HepG2 (cell line): Measurements from ENCODE around the gene PPP1R27. TPM values are rescaled to one million over a fixed set of nuclear protein-coding genes. Genes with fewer than 3 reads are reported as not detected.

ENCODE experiments used
- DR1 ChIP-seq: sonication (generic); formaldehyde crosslinking; IDR thresholded peaks from 2 replicates; pipeline ENCODE4 v1.8.0; 2021; ENCODE audit warnings: mild to moderate bottlenecking, missing genetic modification reagents, inconsistent platforms
- KDM5A ChIP-seq: fragments of 200-600 bp; sonication (generic); IDR thresholded peaks from 2 replicates; pipeline ENCODE4 v1.7.0; 2018; ENCODE audit warnings: antibody characterized with exemption, mild to moderate bottlenecking, low read length, borderline replicate concordance
- POLR2AphosphoS5 ChIP-seq: IDR thresholded peaks from 2 replicates; pipeline ENCODE4 v1.6.1; 2012; ENCODE audit warnings: low read depth, low read length
- REL ChIP-seq: sonication (generic); formaldehyde crosslinking; conservative IDR thresholded peaks from 2 replicates; pipeline ENCODE4 v1.8.0; 2022; ENCODE audit warnings: mild to moderate bottlenecking, missing genetic modification reagents, moderate library complexity
- SAP130 ChIP-seq: IDR thresholded peaks from 2 replicates; pipeline ENCODE4 v1.6.1; 2016; ENCODE audit warnings: low read depth
- SOX5 ChIP-seq: IDR thresholded peaks from 2 replicates; pipeline ENCODE4 v1.6.1; 2016; ENCODE audit warnings: borderline replicate concordance
- ZNF121 ChIP-seq: sonication (generic); formaldehyde crosslinking; IDR thresholded peaks from 2 replicates; pipeline ENCODE4 v1.5.0; 2020; ENCODE audit warnings: mild to moderate bottlenecking, missing genetic modification reagents
- ZNF232 ChIP-seq: sonication (generic); formaldehyde crosslinking; IDR thresholded peaks from 2 replicates; pipeline ENCODE4 v1.4.0; 2020; ENCODE audit warnings: missing genetic modification reagents, borderline replicate concordance
- ZNF672 ChIP-seq: sonication (generic); formaldehyde crosslinking; IDR thresholded peaks from 2 replicates; pipeline ENCODE4 v1.8.1; 2022; ENCODE audit warnings: missing genetic modification reagents
- ZNF747 ChIP-seq: sonication (generic); formaldehyde crosslinking; IDR thresholded peaks from 2 replicates; pipeline ENCODE4 v1.8.1; 2023; ENCODE audit warnings: missing genetic modification reagents, mild to moderate bottlenecking, borderline replicate concordance
- ZNF75D ChIP-seq: sonication (generic); formaldehyde crosslinking; IDR thresholded peaks from 2 replicates; pipeline ENCODE4 v1.8.1; 2023; ENCODE audit warnings: missing genetic modification reagents, mild to moderate bottlenecking, borderline replicate concordance
- polyA plus RNA-seq, 8 experiments: library from polyadenylated mRNA; depleted of rRNA in 3 of 8; stranded (reverse) in 7 of 8; unstranded in 1 of 8; fragments of >200 nt; fragmentation: Illumina TruSeq in 4 of 8; extraction: Trizol in 4 of 8; gene quantifications; 2 replicates each; pipeline versions ENCODE4 v1.2.1 to v1.2.3, GENCODE V29; 2011 to 2016; ENCODE audit warnings: low read depth in 4 of 8, missing spikeins in 1 of 8, mixed read lengths in 1 of 8; ENCODE audit not compliant: insufficient read depth in 1 of 8
- total RNA-seq, 5 experiments: library from RNA; depleted of rRNA; stranded (reverse); fragments of >200 nt; fragmentation: Illumina TruSeq; extraction: Trizol; gene quantifications; 2 replicates each; pipeline ENCODE4 v1.2.3, GENCODE V29; 2016; ENCODE audit warnings: low read depth in 1 of 5
- TF ChIP-seq, protein P1 (sequence below), 2 experiments: sonication (generic) in 1 of 2; formaldehyde crosslinking in 1 of 2; IDR thresholded peaks; 2 replicates each; pipeline versions ENCODE4 v1.4.0 to v1.6.1; 2016 to 2020; ENCODE audit warnings: borderline replicate concordance in 1 of 2, low read depth in 1 of 2, mild to moderate bottlenecking in 1 of 2, missing genetic modification reagents in 1 of 2
- TF ChIP-seq, protein P2 (sequence below): sonication (generic); formaldehyde crosslinking; IDR thresholded peaks from 2 replicates; pipeline ENCODE4 v1.5.1; 2020; ENCODE audit warnings: missing genetic modification reagents, mild to moderate bottlenecking, borderline replicate concordance
- TF ChIP-seq, protein P3 (sequence below): sonication (generic); formaldehyde crosslinking; IDR thresholded peaks from 2 replicates; pipeline ENCODE4 v1.5.1; 2020; ENCODE audit warnings: mild to moderate bottlenecking, missing genetic modification reagents, moderate library complexity
- TF ChIP-seq, protein P4 (sequence below): IDR thresholded peaks from 2 replicates; pipeline ENCODE4 v1.6.1; 2016; ENCODE audit warnings: low read depth, control low read depth
- TF ChIP-seq, protein P5 (sequence below): sonication (generic); formaldehyde crosslinking; conservative IDR thresholded peaks from 2 replicates; pipeline ENCODE4 v1.8.0; 2022; ENCODE audit warnings: mild to moderate bottlenecking, moderate library complexity, missing genetic modification reagents

Gene PPP1R27
- total and polyA plus RNA-seq, 2 of the 13 experiments (the other 11 are each of a cell fraction or from before 2014, with no cell fraction given): 0.17 to 1.00 TPM

DNA sequence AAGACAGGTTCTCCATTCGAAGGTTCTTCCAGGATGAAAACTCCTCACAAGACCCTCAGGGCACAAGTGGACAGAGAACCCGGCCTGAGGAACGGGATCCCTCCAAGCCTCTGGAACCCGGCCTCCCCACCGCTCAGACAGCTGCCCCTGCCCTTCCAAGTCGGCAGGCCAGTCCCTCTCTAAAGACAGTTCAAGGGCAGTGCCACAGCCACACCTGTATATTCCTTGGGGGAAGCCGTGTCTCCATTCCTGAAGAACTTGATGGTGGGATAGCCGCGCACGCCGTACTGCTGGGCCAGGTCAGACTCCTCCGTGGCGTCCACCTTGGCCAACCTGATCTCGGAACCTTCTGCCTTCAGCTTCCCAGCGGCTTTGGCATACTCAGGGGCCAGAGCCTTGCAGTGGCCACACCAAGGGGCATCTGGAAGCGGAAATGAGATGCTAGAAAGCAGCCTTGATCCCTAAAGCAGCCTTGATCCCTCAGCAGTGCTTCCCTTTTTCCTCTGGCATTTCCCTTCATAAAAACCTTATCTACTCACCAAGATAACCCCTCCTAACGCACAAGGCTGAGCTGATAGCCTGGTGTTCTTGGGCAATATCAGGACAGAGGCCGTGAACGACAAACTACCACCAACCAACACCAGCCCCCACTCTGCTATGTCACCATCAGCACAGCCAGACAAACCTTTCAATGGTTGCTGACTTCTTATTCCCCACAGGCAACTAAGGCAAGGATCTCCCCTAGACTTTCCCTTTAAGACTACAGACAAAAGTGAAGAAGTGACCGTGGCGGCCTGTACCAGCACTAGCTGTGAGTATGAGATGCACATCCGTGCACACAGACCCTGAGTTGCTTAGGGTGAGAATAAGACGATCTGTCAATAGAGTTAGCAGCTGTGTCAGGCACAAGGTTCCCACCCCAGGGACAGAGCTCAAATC lies 24.4 kb upstream of the PPP1R27 start (continued):
- TF ChIP-seq, protein P1, sequence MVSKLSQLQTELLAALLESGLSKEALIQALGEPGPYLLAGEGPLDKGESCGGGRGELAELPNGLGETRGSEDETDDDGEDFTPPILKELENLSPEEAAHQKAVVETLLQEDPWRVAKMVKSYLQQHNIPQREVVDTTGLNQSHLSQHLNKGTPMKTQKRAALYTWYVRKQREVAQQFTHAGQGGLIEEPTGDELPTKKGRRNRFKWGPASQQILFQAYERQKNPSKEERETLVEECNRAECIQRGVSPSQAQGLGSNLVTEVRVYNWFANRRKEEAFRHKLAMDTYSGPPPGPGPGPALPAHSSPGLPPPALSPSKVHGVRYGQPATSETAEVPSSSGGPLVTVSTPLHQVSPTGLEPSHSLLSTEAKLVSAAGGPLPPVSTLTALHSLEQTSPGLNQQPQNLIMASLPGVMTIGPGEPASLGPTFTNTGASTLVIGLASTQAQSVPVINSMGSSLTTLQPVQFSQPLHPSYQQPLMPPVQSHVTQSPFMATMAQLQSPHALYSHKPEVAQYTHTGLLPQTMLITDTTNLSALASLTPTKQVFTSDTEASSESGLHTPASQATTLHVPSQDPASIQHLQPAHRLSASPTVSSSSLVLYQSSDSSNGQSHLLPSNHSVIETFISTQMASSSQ (IDR thresholded peaks at IDR 0.05; ENCODE audit: low read depth): no peak
- TF ChIP-seq, protein P1 (CRISPR knock-in tag; IDR thresholded peaks at IDR 0.05; ENCODE audit: borderline replicate concordance): no peak
- TF ChIP-seq ZNF75D: no peak
- TF ChIP-seq ZNF232 (CRISPR knock-in tag): 0 out of 2 replicates have a peak, but pooled peaks have one; percentile 17
- peak; percentile 62; the same call in 1 of the 2 replicates for TF ChIP-seq ZNF747
- TF ChIP-seq, protein P2, sequence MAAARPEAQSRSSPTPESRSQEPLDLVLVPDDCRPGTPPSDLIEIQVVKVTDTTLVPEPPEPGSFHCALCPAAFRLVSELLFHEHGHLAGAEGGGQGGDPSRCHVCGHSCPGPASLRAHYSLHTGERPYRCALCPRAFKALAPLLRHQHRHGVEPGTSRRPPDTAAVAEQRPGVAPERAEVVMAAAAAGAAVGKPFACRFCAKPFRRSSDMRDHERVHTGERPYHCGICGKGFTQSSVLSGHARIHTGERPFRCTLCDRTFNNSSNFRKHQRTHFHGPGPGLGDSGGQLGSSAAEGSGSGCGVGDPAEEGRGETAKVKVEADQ (CRISPR knock-in tag): no peak
- TF ChIP-seq DR1 (CRISPR knock-in tag): no peak
- TF ChIP-seq POLR2AphosphoS5: no peak
- TF ChIP-seq, protein P3, sequence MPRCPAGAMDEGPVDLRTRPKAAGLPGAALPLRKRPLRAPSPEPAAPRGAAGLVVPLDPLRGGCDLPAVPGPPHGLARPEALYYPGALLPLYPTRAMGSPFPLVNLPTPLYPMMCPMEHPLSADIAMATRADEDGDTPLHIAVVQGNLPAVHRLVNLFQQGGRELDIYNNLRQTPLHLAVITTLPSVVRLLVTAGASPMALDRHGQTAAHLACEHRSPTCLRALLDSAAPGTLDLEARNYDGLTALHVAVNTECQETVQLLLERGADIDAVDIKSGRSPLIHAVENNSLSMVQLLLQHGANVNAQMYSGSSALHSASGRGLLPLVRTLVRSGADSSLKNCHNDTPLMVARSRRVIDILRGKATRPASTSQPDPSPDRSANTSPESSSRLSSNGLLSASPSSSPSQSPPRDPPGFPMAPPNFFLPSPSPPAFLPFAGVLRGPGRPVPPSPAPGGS: no peak
- TF ChIP-seq, protein P4, sequence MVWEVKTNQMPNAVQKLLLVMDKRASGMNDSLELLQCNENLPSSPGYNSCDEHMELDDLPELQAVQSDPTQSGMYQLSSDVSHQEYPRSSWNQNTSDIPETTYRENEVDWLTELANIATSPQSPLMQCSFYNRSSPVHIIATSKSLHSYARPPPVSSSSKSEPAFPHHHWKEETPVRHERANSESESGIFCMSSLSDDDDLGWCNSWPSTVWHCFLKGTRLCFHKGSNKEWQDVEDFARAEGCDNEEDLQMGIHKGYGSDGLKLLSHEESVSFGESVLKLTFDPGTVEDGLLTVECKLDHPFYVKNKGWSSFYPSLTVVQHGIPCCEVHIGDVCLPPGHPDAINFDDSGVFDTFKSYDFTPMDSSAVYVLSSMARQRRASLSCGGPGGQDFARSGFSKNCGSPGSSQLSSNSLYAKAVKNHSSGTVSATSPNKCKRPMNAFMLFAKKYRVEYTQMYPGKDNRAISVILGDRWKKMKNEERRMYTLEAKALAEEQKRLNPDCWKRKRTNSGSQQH (CRISPR knock-in tag): 0 out of 2 replicates have a peak, but pooled peaks have one; percentile 14
- no peak for TF ChIP-seq REL
- no peak for TF ChIP-seq ZNF121 (CRISPR knock-in tag)
- TF ChIP-seq SOX5 (CRISPR knock-in tag): no peak
- TF ChIP-seq SAP130: peak; percentile 55
- TF ChIP-seq ZNF672: 0 out of 2 replicates have a peak, but pooled peaks have one; percentile 48
- TF ChIP-seq, protein P5, sequence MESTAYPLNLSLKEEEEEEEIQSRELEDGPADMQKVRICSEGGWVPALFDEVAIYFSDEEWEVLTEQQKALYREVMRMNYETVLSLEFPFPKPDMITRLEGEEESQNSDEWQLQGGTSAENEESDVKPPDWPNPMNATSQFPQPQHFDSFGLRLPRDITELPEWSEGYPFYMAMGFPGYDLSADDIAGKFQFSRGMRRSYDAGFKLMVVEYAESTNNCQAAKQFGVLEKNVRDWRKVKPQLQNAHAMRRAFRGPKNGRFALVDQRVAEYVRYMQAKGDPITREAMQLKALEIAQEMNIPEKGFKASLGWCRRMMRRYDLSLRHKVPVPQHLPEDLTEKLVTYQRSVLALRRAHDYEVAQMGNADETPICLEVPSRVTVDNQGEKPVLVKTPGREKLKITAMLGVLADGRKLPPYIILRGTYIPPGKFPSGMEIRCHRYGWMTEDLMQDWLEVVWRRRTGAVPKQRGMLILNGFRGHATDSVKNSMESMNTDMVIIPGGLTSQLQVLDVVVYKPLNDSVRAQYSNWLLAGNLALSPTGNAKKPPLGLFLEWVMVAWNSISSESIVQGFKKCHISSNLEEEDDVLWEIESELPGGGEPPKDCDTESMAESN (CRISPR knock-in tag): 0 out of 2 replicates have a peak, but pooled peaks have one; percentile 24
- no peak for TF ChIP-seq KDM5A
